ENCODE results near the gene MRPL23.

DNA sequence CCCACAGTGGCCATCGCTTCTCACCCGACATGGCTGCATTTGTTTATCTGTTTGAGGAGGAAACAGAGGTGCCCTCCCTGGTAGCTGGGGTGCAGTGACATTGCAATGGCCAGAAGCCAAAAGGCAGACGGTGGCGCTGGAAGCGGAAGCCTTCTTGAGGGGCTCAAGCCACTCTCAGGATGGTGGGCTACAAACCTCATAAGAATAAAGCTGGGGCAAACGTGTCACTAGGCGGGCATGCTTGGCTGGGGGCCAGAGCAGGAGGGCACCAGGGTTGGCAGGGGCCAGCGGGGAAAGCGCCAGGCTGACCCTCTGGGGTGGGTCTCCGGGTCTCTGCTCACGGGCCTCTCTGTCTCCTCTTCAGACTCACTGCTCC, 15.0 kb upstream of the MRPL23 start:
- TF ChIP-seq, protein P1, sequence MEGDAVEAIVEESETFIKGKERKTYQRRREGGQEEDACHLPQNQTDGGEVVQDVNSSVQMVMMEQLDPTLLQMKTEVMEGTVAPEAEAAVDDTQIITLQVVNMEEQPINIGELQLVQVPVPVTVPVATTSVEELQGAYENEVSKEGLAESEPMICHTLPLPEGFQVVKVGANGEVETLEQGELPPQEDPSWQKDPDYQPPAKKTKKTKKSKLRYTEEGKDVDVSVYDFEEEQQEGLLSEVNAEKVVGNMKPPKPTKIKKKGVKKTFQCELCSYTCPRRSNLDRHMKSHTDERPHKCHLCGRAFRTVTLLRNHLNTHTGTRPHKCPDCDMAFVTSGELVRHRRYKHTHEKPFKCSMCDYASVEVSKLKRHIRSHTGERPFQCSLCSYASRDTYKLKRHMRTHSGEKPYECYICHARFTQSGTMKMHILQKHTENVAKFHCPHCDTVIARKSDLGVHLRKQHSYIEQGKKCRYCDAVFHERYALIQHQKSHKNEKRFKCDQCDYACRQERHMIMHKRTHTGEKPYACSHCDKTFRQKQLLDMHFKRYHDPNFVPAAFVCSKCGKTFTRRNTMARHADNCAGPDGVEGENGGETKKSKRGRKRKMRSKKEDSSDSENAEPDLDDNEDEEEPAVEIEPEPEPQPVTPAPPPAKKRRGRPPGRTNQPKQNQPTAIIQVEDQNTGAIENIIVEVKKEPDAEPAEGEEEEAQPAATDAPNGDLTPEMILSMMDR (conservative IDR thresholded peaks at IDR 0.05 in 1 of 2, IDR thresholded peaks at IDR 0.05 in 1 of 2; ENCODE audit: low read depth in 1 of 2, low read length in 2 of 2), result no peak
- TF ChIP-seq EZH2 (IDR thresholded peaks at IDR 0.05; ENCODE audit: low read length, missing control alignments), result no peak
